PC-3 (cell line): ENCODE results near the gene PLCL1.

Experiments
- EZH2 ChIP-seq: fragments of 300-600 bp; sonication (generic); IDR thresholded peaks from one replicate; pipeline ENCODE4 v1.6.1; 2017; ENCODE audit warnings: antibody characterized with exemption, mild to moderate bottlenecking, low read length; ENCODE audit not compliant: unreplicated experiment
- EZH2phosphoT487 ChIP-seq: fragments of 300-600 bp; sonication (generic); IDR thresholded peaks from 2 replicates; pipeline ENCODE4 v1.6.1; 2018; ENCODE audit warnings: mild to moderate bottlenecking, antibody characterized with exemption, low read length, borderline replicate concordance
- TF ChIP-seq, protein P1 (sequence below): fragments of 300-600 bp; sonication (generic); conservative IDR thresholded peaks from 2 replicates; pipeline ENCODE4 v1.5.1; 2017; ENCODE audit warnings: antibody characterized with exemption, low read depth, mild to moderate bottlenecking, low read length

DNA sequence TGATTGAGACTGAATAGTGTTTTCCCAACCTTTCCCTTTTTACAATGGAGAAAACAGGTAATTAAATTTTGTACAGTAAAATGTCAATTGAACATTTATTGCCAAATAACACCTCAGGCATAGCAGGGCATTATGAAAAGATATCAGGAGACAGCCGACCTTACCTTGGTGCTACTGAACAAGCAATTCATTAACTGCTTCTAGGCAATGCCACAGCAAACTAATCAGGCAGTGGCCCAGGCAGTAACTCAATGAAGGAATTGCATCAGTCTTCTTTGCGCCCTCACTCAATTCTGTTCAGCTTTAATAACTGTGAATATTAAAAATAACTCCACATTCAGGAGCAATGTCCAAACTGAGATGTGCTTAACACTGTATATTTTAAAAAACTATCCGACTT, 6.1 kb downstream of the PLCL1 start:
- TF ChIP-seq EZH2 (no peak), EZH2phosphoT487 (no peak)
- TF ChIP-seq, protein P1, sequence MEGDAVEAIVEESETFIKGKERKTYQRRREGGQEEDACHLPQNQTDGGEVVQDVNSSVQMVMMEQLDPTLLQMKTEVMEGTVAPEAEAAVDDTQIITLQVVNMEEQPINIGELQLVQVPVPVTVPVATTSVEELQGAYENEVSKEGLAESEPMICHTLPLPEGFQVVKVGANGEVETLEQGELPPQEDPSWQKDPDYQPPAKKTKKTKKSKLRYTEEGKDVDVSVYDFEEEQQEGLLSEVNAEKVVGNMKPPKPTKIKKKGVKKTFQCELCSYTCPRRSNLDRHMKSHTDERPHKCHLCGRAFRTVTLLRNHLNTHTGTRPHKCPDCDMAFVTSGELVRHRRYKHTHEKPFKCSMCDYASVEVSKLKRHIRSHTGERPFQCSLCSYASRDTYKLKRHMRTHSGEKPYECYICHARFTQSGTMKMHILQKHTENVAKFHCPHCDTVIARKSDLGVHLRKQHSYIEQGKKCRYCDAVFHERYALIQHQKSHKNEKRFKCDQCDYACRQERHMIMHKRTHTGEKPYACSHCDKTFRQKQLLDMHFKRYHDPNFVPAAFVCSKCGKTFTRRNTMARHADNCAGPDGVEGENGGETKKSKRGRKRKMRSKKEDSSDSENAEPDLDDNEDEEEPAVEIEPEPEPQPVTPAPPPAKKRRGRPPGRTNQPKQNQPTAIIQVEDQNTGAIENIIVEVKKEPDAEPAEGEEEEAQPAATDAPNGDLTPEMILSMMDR: no peak
